NCI-H748 treated with DMSO at 0.1 percent for 48 hours (cell line): ENCODE measurements around the gene DEPDC1B.
"Not testable (repeated sequence)": the region's sequence is repeated elsewhere in the genome, so short reads cannot be mapped to it uniquely, and the experiment has no call there.

Experiments used
- DNase-seq: peaks from one replicate; lab custom pipeline; 2025; lab: John Stamatoyannopoulos, UW

Gene DEPDC1B

GRCh38 chr5:60585618-60586017 lies 114.3 kb downstream of the DEPDC1B start:
- no peak for DNase-seq

DNA sequence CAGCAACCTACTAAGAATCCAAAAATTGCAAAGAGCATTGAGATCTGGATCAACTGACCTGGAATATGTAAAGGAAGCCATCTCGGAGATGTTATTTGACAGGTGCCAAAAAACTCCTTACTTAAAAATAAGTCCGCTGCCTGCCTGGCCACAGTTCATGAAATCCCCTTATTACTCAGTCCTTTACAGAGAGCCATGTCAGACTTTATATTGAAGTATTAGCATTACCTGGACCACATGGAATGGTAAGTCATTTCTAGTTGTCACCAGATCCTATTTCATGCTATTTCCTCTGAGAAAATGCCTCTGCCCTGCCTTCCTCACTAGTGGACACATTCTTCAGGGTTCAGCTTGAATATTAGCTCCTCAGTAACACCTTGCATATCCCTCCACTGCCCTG lies 115.7 kb downstream of the DEPDC1B start:
- no peak for DNase-seq

- DNase-seq: no peak
These were observed 116.3 kb downstream of the DEPDC1B start for GRCh38 chr5:60583616-60584015.

DNA sequence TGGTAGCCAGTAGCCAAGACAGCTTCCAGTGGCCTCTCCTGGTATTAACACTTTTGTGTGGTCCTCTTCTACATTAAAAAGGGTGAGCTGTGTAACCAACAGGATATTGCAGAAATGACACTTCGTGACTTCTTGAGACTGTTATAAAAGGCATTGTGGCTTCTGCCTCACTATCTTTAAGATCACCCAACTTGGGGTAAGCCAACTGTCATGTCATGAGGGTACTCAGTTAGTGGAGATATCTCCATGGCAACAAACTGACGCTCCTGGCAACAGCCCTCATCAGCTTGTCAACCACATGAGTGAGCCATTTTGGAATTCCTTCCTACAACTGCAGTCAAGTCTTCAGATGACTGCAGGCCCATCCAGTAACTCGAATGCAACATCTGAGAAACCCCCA lies 121.7 kb downstream of the DEPDC1B start:
- DNase-seq: no peak

DNA sequence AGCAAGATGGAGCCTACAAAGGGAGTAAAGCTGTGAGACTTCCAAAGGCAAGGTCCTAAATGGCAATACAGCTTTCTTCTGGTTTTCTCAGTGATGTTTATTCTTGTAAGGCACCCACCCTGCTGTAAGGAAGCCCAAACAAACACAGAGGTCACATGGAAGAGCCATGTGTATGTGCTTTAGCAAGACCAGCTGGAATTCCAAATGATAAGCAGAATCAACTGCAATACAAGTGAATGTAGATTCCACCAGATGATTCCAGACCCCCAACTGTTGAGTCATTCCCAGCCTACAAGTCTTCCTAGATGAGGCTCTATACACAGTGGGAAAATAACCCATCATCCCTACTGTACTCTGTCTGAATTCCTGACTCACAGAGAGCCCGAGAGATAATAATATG lies 122.8 kb downstream of the DEPDC1B start:
- DNase-seq: no peak

DNA sequence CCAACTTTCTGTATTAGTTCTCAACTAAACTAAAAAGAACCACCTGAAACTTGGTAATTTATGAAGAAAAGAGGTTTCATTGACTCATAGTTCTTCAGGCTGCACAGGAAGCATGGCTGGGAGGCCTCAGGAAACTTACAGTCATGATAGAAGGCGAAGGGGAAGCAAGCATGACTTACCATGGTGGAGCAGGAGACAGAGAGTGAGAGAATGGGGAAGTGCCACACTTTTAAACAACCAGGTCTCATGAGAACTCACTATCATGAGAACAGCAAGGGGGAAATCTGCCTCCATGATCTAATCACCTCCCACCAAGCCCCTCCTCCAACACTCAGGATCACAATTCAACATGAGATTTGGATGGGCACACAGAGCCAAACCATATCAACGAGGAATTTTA lies 123.5 kb downstream of the DEPDC1B start:
- DNase-seq: no peak

DNA sequence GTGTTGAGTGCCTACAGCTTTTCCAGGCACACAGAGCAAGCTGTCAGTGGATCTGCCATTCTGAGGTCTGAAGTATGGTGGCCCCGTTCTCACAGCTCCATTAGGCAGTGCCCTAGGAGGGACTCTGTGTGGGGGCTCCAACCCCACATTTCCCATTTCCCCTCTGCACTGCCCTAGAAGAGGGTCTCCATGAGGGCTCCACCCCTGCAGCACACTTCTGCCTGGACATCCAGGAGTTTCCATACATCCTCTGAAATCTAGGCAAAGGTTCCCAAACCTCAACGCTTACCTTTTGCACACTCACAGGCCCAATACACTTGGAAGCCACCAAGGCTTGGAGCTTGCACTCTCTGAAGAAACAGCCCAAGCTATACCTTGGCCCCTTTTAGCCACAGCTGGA lies 131.3 kb downstream of the DEPDC1B start:
- no peak for DNase-seq

- no peak for DNase-seq
These were observed 136.2 kb downstream of the DEPDC1B start for GRCh38 chr5:60563696-60564324.

- DNase-seq: not testable (repeated sequence)
These were observed 146.7 kb downstream of the DEPDC1B start for GRCh38 chr5:60553291-60553690.

GRCh38 chr5:60551829-60552228 lies 148.1 kb downstream of the DEPDC1B start:
- DNase-seq: no peak

- no peak for DNase-seq
These were observed 148.7 kb downstream of the DEPDC1B start for GRCh38 chr5:60551250-60551649.

GRCh38 chr5:60550311-60550710 lies 149.7 kb downstream of the DEPDC1B start:
- no peak for DNase-seq

DNA sequence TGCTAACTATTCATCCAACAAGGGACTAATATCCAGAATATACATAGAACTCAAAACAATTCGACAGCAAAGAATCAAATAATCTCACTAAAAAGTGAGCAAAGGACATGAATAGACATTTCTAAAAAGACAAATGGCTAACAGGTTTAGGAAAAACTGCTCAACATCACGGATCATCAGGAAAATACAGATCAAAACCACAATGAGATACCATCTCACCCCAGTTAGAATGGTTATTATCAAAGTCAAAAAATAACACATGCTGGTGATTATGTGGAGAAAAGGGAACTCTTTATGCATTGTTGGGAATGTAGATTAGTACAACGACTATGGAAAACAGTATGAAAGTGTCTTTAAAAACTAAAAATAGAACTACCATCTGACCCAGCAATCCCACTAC lies 150.1 kb downstream of the DEPDC1B start:
- DNase-seq: no peak
